H1 (cell line): ENCODE measurements around the gene GTPBP6. TPM values are rescaled to one million over a fixed set of nuclear protein-coding genes. Genes with fewer than 3 reads are reported as not detected.

Experiments used
- CTCF ChIA-PET: fragments of 300-600 bp; sonication (Branson Sonifier 250); formaldehyde crosslinking; loops from one replicate; lab custom pipeline; 2021; ENCODE audit not compliant: partially characterized antibody; lab: Charles Lee
- POLR2A ChIA-PET: fragments of 300-600 bp; sonication (Branson Sonifier 250); formaldehyde crosslinking; loops from one replicate; lab custom pipeline; 2021; ENCODE audit warnings: inconsistent platforms; ENCODE audit not compliant: partially characterized antibody; lab: Charles Lee
- DNase-seq, 2 experiments: peaks; one replicate each; pipeline versions ENCODE4 v3.0.0 to v3.0.0-alpha.2; 2010 to 2022; ENCODE audit warnings: low spot score in 2 of 2, low read depth in 1 of 2, mixed read lengths in 1 of 2
- FAIRE-seq: peaks from 2 replicates; lab custom pipeline; 2011; peaks lifted over from hg19 to GRCh38; lab: Jason Lieb, UNC
- H2AFZ ChIP-seq: 2 replicates; pipeline ENCODE4 v1.8.1; 2012; ENCODE audit warnings: low read length, inconsistent platforms
- H2AK5ac ChIP-seq: 2 replicates; pipeline ENCODE4 v1.6.1; 2013; ENCODE audit warnings: low read depth, low read length
- H2BK120ac ChIP-seq: replicated peaks from 2 replicates; pipeline ENCODE3; 2013; ENCODE audit warnings: low read depth, low read length, inconsistent platforms
- H2BK12ac ChIP-seq: 2 replicates; pipeline ENCODE4 v1.6.1; 2013; ENCODE audit warnings: low read depth, low read length
- H2BK15ac ChIP-seq: 2 replicates; pipeline ENCODE4 v1.6.1; 2013; ENCODE audit warnings: low read length
- H2BK20ac ChIP-seq: 2 replicates; pipeline ENCODE4 v1.6.1; 2013; ENCODE audit warnings: low read length
- H2BK5ac ChIP-seq: 2 replicates; pipeline ENCODE4 v1.6.1; 2013; ENCODE audit warnings: low read depth, low read length
- H3K14ac ChIP-seq: 2 replicates; pipeline ENCODE4 v1.6.1; 2013; ENCODE audit warnings: inconsistent platforms; ENCODE audit not compliant: insufficient read length
- H3K18ac ChIP-seq: 2 replicates; pipeline ENCODE4 v1.6.1; 2013; ENCODE audit warnings: low read length; ENCODE audit errors: extremely low read depth
- H3K23ac ChIP-seq: 2 replicates; pipeline ENCODE4 v1.6.1; 2013; ENCODE audit warnings: inconsistent platforms; ENCODE audit not compliant: insufficient read length
- H3K23me2 ChIP-seq: 2 replicates; pipeline ENCODE4 v1.6.1; 2013; ENCODE audit warnings: low read depth, low read length
- H3K27ac ChIP-seq: 2 replicates; pipeline ENCODE4 v1.6.1; 2011; ENCODE audit warnings: low read depth, low read length, inconsistent platforms
- H3K27me3 ChIP-seq, 4 experiments: replicated peaks in 1 of 4; 1 replicate in 1 of 4; 2 replicates in 3 of 4; pipeline versions ENCODE4 v1.6.1 to v1.8.1; 2011 to 2013; ENCODE audit warnings: low read length in 3 of 4, mild to moderate bottlenecking in 3 of 4, inconsistent platforms in 2 of 4, mixed read lengths in 2 of 4, moderate library complexity in 1 of 4; ENCODE audit not compliant: control insufficient read depth in 3 of 4, insufficient read depth in 3 of 4; ENCODE audit errors: extremely low read depth in 1 of 4
- H3K36me3 ChIP-seq, 4 experiments: 2 replicates each; pipeline versions ENCODE4 v1.6.1 to v1.8.1; 2011 to 2013; ENCODE audit warnings: mild to moderate bottlenecking in 4 of 4, low read length in 3 of 4, moderate library complexity in 2 of 4, control low read depth in 1 of 4, inconsistent platforms in 1 of 4; ENCODE audit not compliant: insufficient read depth in 4 of 4, control insufficient read depth in 2 of 4
- H3K4ac ChIP-seq: replicated peaks from 2 replicates; pipeline ENCODE3; 2013; ENCODE audit warnings: low read length, low read depth, mixed read lengths, inconsistent platforms; ENCODE audit not compliant: insufficient read length
- H3K4me1 ChIP-seq, 4 experiments: replicated peaks in 1 of 4; 1 replicate in 1 of 4; 2 replicates in 3 of 4; pipeline versions ENCODE4 v1.6.1 to v1.8.1; 2011 to 2013; ENCODE audit warnings: low read length in 3 of 4, inconsistent platforms in 2 of 4, mixed read lengths in 1 of 4; ENCODE audit not compliant: insufficient read depth in 4 of 4, control insufficient read depth in 3 of 4
- H3K4me2 ChIP-seq, 2 experiments: 2 replicates each; pipeline versions ENCODE4 v1.6.1 to v1.8.1; 2011 to 2013; ENCODE audit warnings: low read depth in 2 of 2, low read length in 2 of 2, control low read depth in 1 of 2, inconsistent platforms in 1 of 2, mild to moderate bottlenecking in 1 of 2; ENCODE audit not compliant: insufficient read depth in 1 of 2
- H3K4me3 ChIP-seq, 4 experiments: fragments of 200-600, 300-600 bp in 1 of 4; sonication (generic), shearing (Covaris generic), sonication (Bioruptor Twin) in 1 of 4; 2 replicates each; pipeline versions ENCODE4 v1.5.1 to v1.8.1; 2011 to 2016; ENCODE audit warnings: low read length in 4 of 4, low read depth in 3 of 4, control low read depth in 2 of 4, inconsistent platforms in 2 of 4, mild to moderate bottlenecking in 2 of 4, mixed read lengths in 1 of 4, moderate library complexity in 1 of 4; ENCODE audit not compliant: insufficient read depth in 2 of 4; ENCODE audit errors: extremely low read depth in 1 of 4
- H3K56ac ChIP-seq: replicated peaks from 2 replicates; pipeline ENCODE3; 2013; ENCODE audit warnings: low read depth, mild to moderate bottlenecking, mixed read lengths, low read length, inconsistent platforms; ENCODE audit not compliant: insufficient read length
- H3K79me1 ChIP-seq: 2 replicates; pipeline ENCODE4 v1.6.1; 2013; ENCODE audit warnings: low read depth, low read length, control low read depth
- H3K79me2 ChIP-seq, 2 experiments: 2 replicates each; pipeline versions ENCODE4 v1.6.1 to v1.8.1; 2012 to 2013; ENCODE audit warnings: low read length in 2 of 2, mild to moderate bottlenecking in 2 of 2, inconsistent platforms in 1 of 2; ENCODE audit not compliant: insufficient read depth in 2 of 2, control insufficient read depth in 1 of 2
- H3K9ac ChIP-seq, 4 experiments: replicated peaks in 1 of 4; 1 replicate in 1 of 4; 2 replicates in 3 of 4; pipeline versions ENCODE4 v1.6.1 to v1.8.1; 2011 to 2013; ENCODE audit warnings: low read depth in 3 of 4, low read length in 3 of 4, control low read depth in 2 of 4, mild to moderate bottlenecking in 2 of 4, moderate library complexity in 2 of 4, inconsistent platforms in 1 of 4; ENCODE audit errors: extremely low read depth in 1 of 4
- H3K9me3 ChIP-seq, 2 experiments: 2 replicates each; pipeline versions ENCODE4 v1.6.1 to v1.8.1; 2012 to 2013; ENCODE audit warnings: mild to moderate bottlenecking in 2 of 2, moderate library complexity in 2 of 2, control low read depth in 1 of 2, inconsistent platforms in 1 of 2, low read depth in 1 of 2, low read length in 1 of 2, mixed read lengths in 1 of 2; ENCODE audit not compliant: insufficient read depth in 2 of 2
- H4K20me1 ChIP-seq, 2 experiments: replicated peaks in 1 of 2; 2 replicates each; pipeline versions ENCODE3 to v1.8.1; 2011 to 2013; ENCODE audit warnings: inconsistent platforms in 2 of 2, low read length in 2 of 2, mild to moderate bottlenecking in 1 of 2; ENCODE audit not compliant: insufficient read depth in 2 of 2, control insufficient read depth in 1 of 2
- H4K5ac ChIP-seq: 2 replicates; pipeline ENCODE4 v1.6.1; 2013; ENCODE audit warnings: low read length, low read depth, mixed read lengths, inconsistent platforms; ENCODE audit not compliant: insufficient read length
- H4K8ac ChIP-seq: 2 replicates; pipeline ENCODE4 v1.8.0; 2013; ENCODE audit warnings: mild to moderate bottlenecking, moderate library complexity, low read length, inconsistent platforms; ENCODE audit not compliant: insufficient read depth; ENCODE audit errors: extremely low read depth
- H4K91ac ChIP-seq: replicated peaks from 2 replicates; pipeline ENCODE3; 2013; ENCODE audit warnings: low read length, mixed read lengths, inconsistent platforms; ENCODE audit not compliant: insufficient read length
- ASH2L ChIP-seq: fragments of 200-600, 300-600 bp; sonication (generic); IDR thresholded peaks from one replicate; pipeline ENCODE4 v1.7.1; 2017; ENCODE audit warnings: low read length
- CBX5 ChIP-seq: fragments of 300-800, 300-1000 bp; sonication (generic); IDR thresholded peaks from 2 replicates; pipeline ENCODE4 v1.7.1; 2016; ENCODE audit warnings: antibody characterized with exemption, low read length, low read depth
- CTBP2 ChIP-seq: IDR thresholded peaks from 2 replicates; pipeline ENCODE4 v1.7.0; 2011; ENCODE audit warnings: borderline replicate concordance, mild to moderate bottlenecking, moderate library complexity, mixed read lengths, low read length; ENCODE audit not compliant: insufficient read depth, insufficient read length
- FOSL1 ChIP-seq: IDR thresholded peaks from 2 replicates; pipeline ENCODE4 v1.6.1; 2011; ENCODE audit warnings: mild to moderate bottlenecking, low read depth, low read length, moderate library complexity; ENCODE audit not compliant: insufficient read depth
- GABPA ChIP-seq: IDR thresholded peaks from 2 replicates; pipeline ENCODE4 v1.6.1; 2011; ENCODE audit warnings: mild to moderate bottlenecking, low read length, moderate library complexity, borderline replicate concordance; ENCODE audit not compliant: insufficient read depth
- KDM4A ChIP-seq: IDR thresholded peaks from one replicate; pipeline ENCODE4 v1.7.1; 2012; ENCODE audit warnings: low read depth, mild to moderate bottlenecking, moderate library complexity, low read length, inconsistent platforms; ENCODE audit not compliant: severe bottlenecking
- RAD21 ChIP-seq, 2 experiments: IDR thresholded peaks in 1 of 2; conservative IDR thresholded peaks in 1 of 2; 2 replicates each; pipeline ENCODE4 v1.6.1; 2011; ENCODE audit warnings: low read depth in 2 of 2, low read length in 2 of 2, improper control_type of control experiment in 1 of 2, inconsistent platforms in 1 of 2, mild to moderate bottlenecking in 1 of 2, moderate library complexity in 1 of 2
- RFX5 ChIP-seq: IDR thresholded peaks from 2 replicates; pipeline ENCODE4 v1.6.1; 2011; ENCODE audit warnings: low read depth, low read length, improper control_type of control experiment, borderline replicate concordance
- RNF2 ChIP-seq: fragments of 200-900, 300-1000 bp; sonication (generic); IDR thresholded peaks from 2 replicates; pipeline ENCODE4 v1.7.1; 2016; ENCODE audit warnings: borderline replicate concordance, low read depth, mild to moderate bottlenecking, antibody characterized with exemption, low read length; ENCODE audit not compliant: poor library complexity, severe bottlenecking; ENCODE audit errors: missing control alignments
- SIX5 ChIP-seq: IDR thresholded peaks from 2 replicates; pipeline ENCODE4 v1.6.1; 2011; ENCODE audit warnings: mild to moderate bottlenecking, low read depth, low read length
- WGBS, 2 experiments: shearing (Covaris generic) in 1 of 2; methylation state at CpG; one replicate each; pipeline versions ENCODE4 v1.1.6 to v1.1.7; 2013 to 2015; ENCODE audit warnings: low lambda C conversion rate in 2 of 2, mixed read lengths in 2 of 2, inconsistent platforms in 1 of 2, low coverage in 1 of 2, missing lambda C conversion rate in 1 of 2; ENCODE audit not compliant: insufficient replicate concordance in 2 of 2, insufficient coverage in 1 of 2, insufficient read length in 1 of 2; ENCODE audit errors: extremely low coverage in 1 of 2, missing lambda C conversion rate in 1 of 2; 5-methylcytosine and 5-hydroxymethylcytosine counted together
- polyA plus RNA-seq, 7 experiments: library from polyadenylated mRNA; depleted of rRNA in 3 of 7; stranded (reverse) in 5 of 7; unstranded in 2 of 7; fragments of >200 nt in 5 of 7; fragments of 200-250 nt in 2 of 7; gene quantifications; 1 replicate in 5 of 7; 2 replicates in 1 of 7; 4 replicates in 1 of 7; pipeline versions ENCODE4 v1.2.1 to v1.2.3, GENCODE V29; 2011 to 2013; ENCODE audit warnings: missing spikeins in 2 of 7, mixed read lengths in 2 of 7
- total RNA-seq: library from RNA; stranded (reverse); fragmentation: NEBNext Ultra II Directional; extraction: Animal tissue kit (Norgen Biotek cat#: 25700); gene quantifications from 2 replicates; pipeline ENCODE4 v1.2.1, GENCODE V29; 2021
- TF ChIP-seq, protein P1 (sequence below): IDR thresholded peaks from 2 replicates; pipeline ENCODE4 v1.6.1; 2012; ENCODE audit warnings: low read length, inconsistent platforms

The GTPBP6 gene
- total and polyA plus RNA-seq, 2 of the 8 experiments (the other 6 are each of a cell fraction or from before 2014, with no cell fraction given): 33.9 to 57.1 TPM

DNA sequence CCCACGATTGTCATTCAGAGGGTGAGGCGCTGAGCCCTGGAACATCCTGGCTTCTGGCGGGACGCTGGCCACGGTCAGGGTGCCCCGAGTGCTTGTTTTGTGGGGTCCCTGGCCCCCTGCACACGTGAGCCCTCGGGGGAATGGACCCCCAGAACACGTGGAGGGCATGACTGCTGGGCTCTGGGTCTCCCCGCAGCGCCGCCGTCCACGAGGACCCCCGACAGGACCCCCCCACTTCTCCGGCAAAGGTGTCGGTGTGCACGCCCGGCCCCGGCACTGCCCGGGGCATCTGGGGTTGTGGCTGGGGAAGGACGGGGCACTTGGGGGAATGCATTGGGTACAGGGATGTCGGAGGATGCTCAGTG lies 13.9 kb upstream of the GTPBP6 start:
- Histone ChIP-seq H4K20me1 (peaks cover 0 to 13% of the 10 kb centered on the region in 2 experiments), H2BK20ac (no peak overlapping the region), H3K4ac (no peak overlapping the region), H3K23ac (no peak overlapping the region), H3K36me3 (peaks cover 0 to 22% (median 7%) of the 10 kb centered on the region in 4 experiments; a peak in 5 of 8 replicates), H2BK5ac (no peak overlapping the region), H2BK120ac (no peak overlapping the region), H3K4me1 (peaks cover 0 to 5% (median 2%) of the 10 kb centered on the region in 4 experiments; a peak in 3 of 7 replicates), H3K14ac (no peak overlapping the region), H2AFZ (no peak overlapping the region), H2BK15ac (no peak overlapping the region), H4K8ac (no peak overlapping the region), H2BK12ac (no peak overlapping the region), H3K79me2 (no peaks in the 10 kb centered on the region), H3K4me2 (no peak overlapping the region; a peak in 1 of 4 replicates), H4K5ac (no peak overlapping the region), H3K27ac (no peak overlapping the region), H4K91ac (no peak overlapping the region), H3K23me2 (no peaks in the 10 kb centered on the region), H2AK5ac (no peak overlapping the region), H3K4me3 (no peak overlapping the region), H3K9me3 (no peaks in the 10 kb centered on the region), H3K56ac (no peak overlapping the region), H3K18ac (no peak overlapping the region), H3K27me3 (peaks cover 0 to 2% (median 0%) of the 10 kb centered on the region in 4 experiments; a peak in 1 of 7 replicates), H3K79me1 (no peaks in the 10 kb centered on the region; the same call in 1 of the 2 replicates), H3K9ac (no peak overlapping the region)
- ChIA-PET POLR2A (no interaction called here), CTCF (no interaction called here)
- DNase-seq (no peak), FAIRE-seq (no peak)
- 81% methylated on average over 19 of the region's 23 CpGs; no CpG with 5 or more reads in 1 of the 2 experiments for WGBS, 2 experiments
- TF ChIP-seq CTBP2: no peak
- no peak for TF ChIP-seq GABPA
- TF ChIP-seq ASH2L: no peak
- no peak for TF ChIP-seq SIX5
- no peak for TF ChIP-seq RFX5
- no peak for TF ChIP-seq RAD21 (IDR thresholded peaks at IDR 0.05 in 1 of 2, conservative IDR thresholded peaks at IDR 0.05 in 1 of 2; ENCODE audit: low read depth in 2 of 2, low read length in 2 of 2)
- TF ChIP-seq CBX5: no peak
- no peak for TF ChIP-seq RNF2
- TF ChIP-seq FOSL1: no peak
- TF ChIP-seq, protein P1, sequence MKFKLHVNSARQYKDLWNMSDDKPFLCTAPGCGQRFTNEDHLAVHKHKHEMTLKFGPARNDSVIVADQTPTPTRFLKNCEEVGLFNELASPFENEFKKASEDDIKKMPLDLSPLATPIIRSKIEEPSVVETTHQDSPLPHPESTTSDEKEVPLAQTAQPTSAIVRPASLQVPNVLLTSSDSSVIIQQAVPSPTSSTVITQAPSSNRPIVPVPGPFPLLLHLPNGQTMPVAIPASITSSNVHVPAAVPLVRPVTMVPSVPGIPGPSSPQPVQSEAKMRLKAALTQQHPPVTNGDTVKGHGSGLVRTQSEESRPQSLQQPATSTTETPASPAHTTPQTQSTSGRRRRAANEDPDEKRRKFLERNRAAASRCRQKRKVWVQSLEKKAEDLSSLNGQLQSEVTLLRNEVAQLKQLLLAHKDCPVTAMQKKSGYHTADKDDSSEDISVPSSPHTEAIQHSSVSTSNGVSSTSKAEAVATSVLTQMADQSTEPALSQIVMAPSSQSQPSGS: no peak
- TF ChIP-seq KDM4A: no peak
